Measurements from ENCODE around the gene DCLRE1C. TPM values are rescaled to one million over a fixed set of nuclear protein-coding genes. Genes with fewer than 3 reads are reported as not detected.
"Not testable (repeated sequence)": the region's sequence is repeated elsewhere in the genome, so short reads cannot be mapped to it uniquely, and the experiment has no call there.

The DCLRE1C gene
- total RNA-seq, 8 experiments from 2014 or later = 7.3 to 20.8 (median 11.2) TPM

DNA sequence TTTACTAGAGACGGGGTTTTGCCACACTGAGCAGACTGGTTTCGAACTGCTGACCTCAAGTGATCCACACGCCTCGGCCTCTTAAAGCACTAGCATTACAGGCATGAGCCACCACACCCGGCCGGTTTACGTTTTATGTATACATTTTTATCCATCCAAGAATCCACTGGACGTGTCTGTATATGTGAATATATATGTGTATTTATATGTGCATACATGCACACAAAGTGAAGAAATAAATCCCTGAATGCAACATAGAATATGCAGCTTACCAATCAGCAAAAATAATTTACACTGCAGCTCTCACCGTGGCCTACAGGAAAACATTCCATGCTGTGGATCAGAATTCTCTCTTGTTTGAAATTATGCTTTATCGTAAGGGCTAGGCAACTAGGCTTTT lies 23.3 kb downstream of the DCLRE1C start:
- no peak overlapping the region for H3K4me3 ChIP-seq
- 4 to 100% (median 91%) methylated on average over 1 to 9 of the region's 10 CpGs; no CpG with 5 or more reads in 1 of the 10 experiments for WGBS, 10 experiments
- peak in 4 of 8 experiments; percentile 26 to 95 (median 56) for ATAC-seq (replicated peaks in 6 of 8)
- in situ Hi-C loops (cut with MboI; ENCODE audit: low pct_unique_long_range_greater_than_20kb in 2 of 9, low sequenced_read_pairs in 9 of 9, unreplicated experiment in 9 of 9) = no loop called here
- no peak overlapping the region for H3K27ac ChIP-seq
- H3K4me1 ChIP-seq (replicated peaks in 1 of 2) = no peaks in the 10 kb centered on the region

DNA sequence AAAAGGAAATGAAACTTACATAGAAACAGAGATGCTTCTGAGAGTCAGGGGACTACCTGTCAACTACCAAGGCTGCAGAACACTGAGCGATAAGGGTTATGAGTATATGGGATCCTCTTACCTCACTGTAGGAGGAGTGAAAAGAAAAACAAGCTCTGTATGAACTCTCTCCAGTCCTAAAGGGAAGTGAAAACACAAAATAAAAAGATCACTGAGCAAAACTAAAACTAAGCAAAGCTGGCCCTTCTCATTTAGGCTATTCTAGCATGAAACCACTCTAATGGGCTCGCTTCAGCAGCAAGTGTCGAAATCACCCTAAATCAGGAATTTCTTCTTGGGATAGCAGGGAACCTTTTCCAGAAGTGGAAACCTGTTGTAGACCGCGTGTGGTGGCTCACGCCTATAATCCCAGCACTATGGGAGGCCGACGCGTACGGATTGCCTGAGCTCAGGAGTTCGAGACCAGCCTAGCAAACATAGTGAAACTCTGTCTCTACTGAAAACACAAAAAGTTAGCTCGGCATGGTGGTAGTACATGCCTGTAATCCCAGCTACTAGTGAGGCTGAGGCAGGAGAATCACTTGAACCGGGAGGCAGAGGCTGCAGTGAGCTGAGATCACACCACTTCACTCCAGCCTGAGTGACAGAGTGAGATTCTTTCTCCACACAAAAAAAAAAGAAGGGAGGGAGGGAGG lies 27.0 kb downstream of the DCLRE1C start:
- no peaks in the 10 kb centered on the region for H3K4me1 ChIP-seq (replicated peaks in 1 of 2)
- H3K27ac ChIP-seq = no peak overlapping the region
- in situ Hi-C loops (cut with MboI; ENCODE audit: low pct_unique_long_range_greater_than_20kb in 2 of 9, low sequenced_read_pairs in 9 of 9, unreplicated experiment in 9 of 9) = no loop called here
- H3K4me3 ChIP-seq = no peak overlapping the region
- 44 to 100% (median 93%) methylated on average over 1 to 11 of the region's 13 CpGs; no CpG with 5 or more reads in 1 of the 10 experiments for WGBS, 10 experiments
- no peak for ATAC-seq (replicated peaks in 6 of 8)

DNA sequence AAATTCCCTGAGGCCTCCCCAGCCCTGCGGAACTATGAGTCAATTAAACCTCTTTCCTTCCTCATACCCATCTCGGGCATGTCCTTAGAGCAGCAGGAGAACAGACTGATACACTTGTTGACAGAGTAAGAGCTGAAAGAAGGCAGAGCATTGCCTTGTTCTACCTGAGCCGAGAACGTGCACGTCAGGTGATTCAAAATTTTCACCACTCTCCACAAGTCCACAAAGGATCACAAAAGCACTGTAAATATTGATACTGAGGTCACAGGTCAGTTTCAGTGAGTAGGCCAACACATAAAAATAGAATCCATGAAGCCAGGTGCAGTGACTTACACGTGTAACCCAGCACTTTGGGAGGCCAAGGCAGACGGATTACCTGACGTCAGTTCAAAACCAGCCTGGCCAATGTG lies 27.8 kb downstream of the DCLRE1C start:
- ATAC-seq (replicated peaks in 6 of 8) = no peak
- 92 to 100% (median 100%) methylated on average over 2 to 8 of the region's 8 CpGs; no CpG with 5 or more reads in 4 of the 10 experiments for WGBS, 10 experiments
- Histone ChIP-seq H3K4me1 (replicated peaks in 1 of 2) (no peaks in the 10 kb centered on the region), H3K27ac (no peak overlapping the region), H3K4me3 (no peak overlapping the region)
- in situ Hi-C loops (cut with MboI; ENCODE audit: low pct_unique_long_range_greater_than_20kb in 2 of 9, low sequenced_read_pairs in 9 of 9, unreplicated experiment in 9 of 9) = no loop called here

DNA sequence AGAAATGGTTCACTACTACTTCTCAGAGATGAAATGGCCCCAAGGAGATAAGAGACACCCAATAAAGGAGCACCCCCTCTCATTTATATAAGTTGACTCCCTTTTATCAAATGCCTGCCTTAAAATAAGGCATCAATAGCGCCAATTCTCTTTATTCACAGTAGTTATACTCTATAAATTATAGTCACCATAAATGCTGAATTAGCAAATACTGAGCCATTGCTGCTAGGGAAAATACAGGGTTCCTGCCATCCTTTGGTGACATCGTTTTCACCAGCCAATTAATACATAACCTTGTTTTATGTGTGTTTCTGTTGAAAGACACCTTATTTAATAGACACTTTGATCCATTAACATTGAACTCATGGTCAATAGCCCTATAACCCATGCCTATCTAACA lies 28.6 kb downstream of the DCLRE1C start:
- H3K4me3 ChIP-seq = no peak overlapping the region
- 86 to 100% (median 100%) methylated on average over 1 to 2 of the region's 2 CpGs; no CpG with 5 or more reads in 1 of the 10 experiments for WGBS, 10 experiments
- in situ Hi-C loops (cut with MboI; ENCODE audit: low pct_unique_long_range_greater_than_20kb in 2 of 9, low sequenced_read_pairs in 9 of 9, unreplicated experiment in 9 of 9) = no loop called here
- no peak for ATAC-seq (replicated peaks in 6 of 8)
- H3K4me1 ChIP-seq (replicated peaks in 1 of 2) = no peaks in the 10 kb centered on the region
- no peak overlapping the region for H3K27ac ChIP-seq

DNA sequence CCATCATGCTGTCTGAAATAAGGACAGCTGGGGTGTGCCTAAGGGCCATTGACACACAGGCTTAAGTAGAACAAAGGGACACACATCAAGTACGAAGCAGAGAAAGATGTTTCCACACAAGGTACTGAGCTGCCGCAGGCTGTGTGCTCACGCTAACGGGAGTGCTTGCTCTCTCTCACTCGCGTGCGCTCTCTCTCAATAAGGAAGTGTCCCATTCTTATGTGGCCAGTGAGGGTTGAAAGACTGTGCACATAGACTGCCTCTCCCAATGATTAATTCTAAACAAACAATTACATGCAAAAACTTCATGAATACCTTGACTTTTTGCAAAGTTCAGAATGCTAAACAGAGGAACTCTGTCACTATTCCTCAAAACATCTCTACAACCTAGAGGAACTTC lies 29.9 kb downstream of the DCLRE1C start:
- H3K4me3 ChIP-seq = no peak overlapping the region
- H3K4me1 ChIP-seq (replicated peaks in 1 of 2) = no peaks in the 10 kb centered on the region
- in situ Hi-C loops (cut with MboI; ENCODE audit: low pct_unique_long_range_greater_than_20kb in 2 of 9, low sequenced_read_pairs in 9 of 9, unreplicated experiment in 9 of 9) = no loop called here
- 80 to 100% (median 96%) methylated on average over 1 to 7 of the region's 7 CpGs; no CpG with 5 or more reads in 4 of the 10 experiments for WGBS, 10 experiments
- H3K27ac ChIP-seq = no peak overlapping the region
- ATAC-seq (replicated peaks in 6 of 8) = peak in 3 of 8 experiments; percentile 15 to 73 (median 57)

DNA sequence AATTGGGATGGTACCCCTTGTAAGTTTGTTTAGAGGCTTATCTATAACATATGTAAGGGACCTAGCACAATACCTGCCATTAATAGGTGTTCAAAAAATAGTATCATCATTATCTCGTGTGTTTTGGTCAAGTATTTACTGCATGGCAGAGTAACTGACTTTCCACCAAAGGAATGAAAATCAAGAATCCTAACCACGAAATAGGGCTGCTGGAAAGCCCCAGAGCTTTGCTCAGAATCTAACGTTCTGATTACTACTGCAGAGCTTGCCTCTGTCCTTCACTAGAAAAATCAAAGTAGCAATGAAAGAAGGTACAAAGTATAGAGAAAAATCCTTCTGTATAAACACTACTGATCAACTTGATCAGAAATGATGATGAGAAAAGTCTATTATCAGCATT lies 34.9 kb downstream of the DCLRE1C start:
- no peak for ATAC-seq (replicated peaks in 6 of 8)
- in situ Hi-C loops (cut with MboI; ENCODE audit: low pct_unique_long_range_greater_than_20kb in 2 of 9, low sequenced_read_pairs in 9 of 9, unreplicated experiment in 9 of 9) = no loop called here
- no peaks in the 10 kb centered on the region for H3K4me1 ChIP-seq (replicated peaks in 1 of 2)
- 42 to 100% (median 86%) methylated on average over 1 to 3 of the region's 3 CpGs; no CpG with 5 or more reads in 1 of the 10 experiments for WGBS, 10 experiments
- H3K27ac ChIP-seq = no peak overlapping the region
- no peak overlapping the region for H3K4me3 ChIP-seq

DNA sequence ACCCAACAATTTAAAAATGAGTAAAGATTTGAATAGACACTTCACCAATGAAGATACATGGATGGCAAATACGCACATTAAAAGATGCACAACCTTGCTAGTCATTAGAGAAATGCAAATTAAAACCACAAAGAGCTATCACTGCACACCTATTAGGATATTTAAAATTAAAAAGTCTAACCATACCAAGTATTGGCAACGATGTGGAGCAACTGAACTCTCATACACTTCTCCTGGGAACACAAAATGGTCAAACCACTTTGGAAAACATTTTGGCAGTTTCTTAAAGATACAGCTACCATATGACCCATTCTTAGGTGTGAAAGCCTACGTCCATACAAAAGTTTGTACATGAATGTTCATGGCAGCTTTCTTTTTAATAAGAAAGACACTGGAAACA lies 36.1 kb downstream of the DCLRE1C start:
- Histone ChIP-seq H3K4me1 (replicated peaks in 1 of 2) (no peaks in the 10 kb centered on the region), H3K27ac (no peak overlapping the region), H3K4me3 (no peak overlapping the region)
- no peak for ATAC-seq (replicated peaks in 6 of 8)
- 89 to 100% (median 97%) methylated on average over 1 to 3 of the region's 3 CpGs; no CpG with 5 or more reads in 1 of the 10 experiments for WGBS, 10 experiments
- in situ Hi-C loops (cut with MboI; ENCODE audit: low pct_unique_long_range_greater_than_20kb in 2 of 9, low sequenced_read_pairs in 9 of 9, unreplicated experiment in 9 of 9) = no loop called here

DNA sequence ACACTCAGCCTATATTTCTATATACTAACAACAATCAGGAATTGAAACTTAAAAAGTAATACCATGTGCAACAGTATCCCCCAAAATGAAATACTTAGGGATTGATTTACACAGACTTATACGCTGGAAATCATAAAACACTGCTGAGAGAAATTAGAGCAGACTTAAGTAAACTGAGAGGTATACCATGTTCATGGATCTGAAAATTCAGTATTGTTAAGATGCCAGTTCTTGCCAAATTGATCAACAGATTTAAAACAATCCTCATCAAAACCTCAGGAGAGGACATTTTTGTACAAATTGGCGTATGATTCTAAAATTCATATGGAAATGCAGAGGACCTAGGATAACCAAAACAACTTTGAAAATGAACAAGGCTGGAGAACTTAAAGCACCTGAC lies 37.3 kb downstream of the DCLRE1C start:
- in situ Hi-C loops (cut with MboI; ENCODE audit: low pct_unique_long_range_greater_than_20kb in 2 of 9, low sequenced_read_pairs in 9 of 9, unreplicated experiment in 9 of 9) = no loop called here
- H3K4me1 ChIP-seq (replicated peaks in 1 of 2) = no peaks in the 10 kb centered on the region
- H3K4me3 ChIP-seq = no peak overlapping the region
- 90 to 100% (median 100%) methylated on average over 2 of the region's 2 CpGs; no CpG with 5 or more reads in 2 of the 10 experiments for whole genome bisulfite sequencing, 10 experiments
- no peak overlapping the region for H3K27ac ChIP-seq
- ATAC-seq (replicated peaks in 6 of 8) = no peak

DNA sequence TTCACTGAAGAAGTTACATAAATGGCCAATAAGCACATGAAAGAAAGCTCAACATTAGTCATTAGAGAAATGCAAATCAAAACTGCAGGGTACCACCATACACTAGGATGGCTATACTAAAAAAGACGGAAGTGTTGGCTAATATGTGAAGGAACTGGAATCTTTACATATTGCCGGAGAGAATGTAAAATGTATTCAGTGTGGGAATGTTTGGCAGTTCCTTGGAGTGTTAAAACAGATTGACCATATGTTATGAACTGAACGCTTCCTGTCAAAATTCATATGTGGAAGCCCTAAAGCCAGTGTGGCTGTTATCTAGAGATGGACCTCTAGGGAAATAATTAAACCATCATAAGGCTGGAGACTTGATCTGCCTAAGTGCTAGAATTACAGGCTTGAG lies 42.1 kb downstream of the DCLRE1C start:
- no peak overlapping the region for H3K27ac ChIP-seq
- no peaks in the 10 kb centered on the region for H3K4me1 ChIP-seq (replicated peaks in 1 of 2)
- WGBS, 10 experiments = 59 to 100% (median 95%) methylated on average over 1 to 3 of the region's 3 CpGs; no CpG with 5 or more reads in 1 of the 10 experiments
- in situ Hi-C loops (cut with MboI; ENCODE audit: low pct_unique_long_range_greater_than_20kb in 2 of 9, low sequenced_read_pairs in 9 of 9, unreplicated experiment in 9 of 9) = no loop called here
- peak in 1 of 8 experiments; percentile 26 for ATAC-seq (replicated peaks in 6 of 8)
- no peak overlapping the region for H3K4me3 ChIP-seq

DNA sequence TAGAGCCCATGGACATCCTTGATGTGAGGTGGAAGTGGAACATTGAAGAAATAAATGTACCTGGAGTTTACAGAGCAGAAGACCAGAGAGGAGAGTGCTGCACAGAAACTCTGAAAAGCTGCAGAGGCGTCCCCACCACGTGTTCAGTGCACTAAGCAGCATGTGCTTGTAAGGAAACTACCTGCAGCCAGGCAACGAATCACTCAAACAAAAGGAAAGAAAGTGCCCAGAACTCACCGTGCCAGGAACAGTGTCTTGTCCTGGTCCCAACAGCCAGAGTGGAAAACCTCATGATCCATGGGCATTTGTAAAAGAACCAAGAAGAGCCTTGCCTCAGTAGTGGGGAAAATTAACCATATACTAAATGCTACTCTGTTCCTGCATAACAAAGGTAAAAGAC lies 42.9 kb downstream of the DCLRE1C start:
- H3K27ac ChIP-seq = no peak overlapping the region
- no peak for ATAC-seq (replicated peaks in 6 of 8)
- H3K4me3 ChIP-seq = no peak overlapping the region
- in situ Hi-C loops (cut with MboI; ENCODE audit: low pct_unique_long_range_greater_than_20kb in 2 of 9, low sequenced_read_pairs in 9 of 9, unreplicated experiment in 9 of 9) = no loop called here
- 80 to 100% (median 93%) methylated on average over 1 to 4 of the region's 4 CpGs; no CpG with 5 or more reads in 1 of the 10 experiments for WGBS, 10 experiments
- no peaks in the 10 kb centered on the region for H3K4me1 ChIP-seq (replicated peaks in 1 of 2)

DNA sequence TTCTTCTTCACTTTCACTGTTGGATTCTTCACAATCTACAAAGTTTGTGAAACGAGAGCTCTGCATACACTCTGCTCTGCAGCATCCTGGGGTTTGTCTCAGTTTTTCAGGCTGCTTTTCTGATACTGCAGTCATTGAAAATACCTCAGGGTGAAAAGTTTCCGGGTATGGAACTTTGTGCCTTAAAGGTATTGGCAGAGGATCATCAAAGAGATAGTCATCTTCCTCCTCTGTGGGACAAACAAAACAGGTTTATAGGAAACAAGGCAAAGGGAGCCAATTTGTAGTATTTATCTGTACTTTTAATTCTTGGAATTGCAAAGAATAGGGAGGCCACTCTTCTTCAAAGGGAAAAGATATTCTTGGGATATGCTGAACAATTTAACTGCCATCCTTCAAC lies 44.8 kb downstream of the DCLRE1C start:
- WGBS, 10 experiments = 80 to 100% (median 98%) methylated on average over 1 to 2 of the region's 2 CpGs; no CpG with 5 or more reads in 2 of the 10 experiments
- Histone ChIP-seq H3K27ac (no peak overlapping the region), H3K4me3 (no peak overlapping the region), H3K4me1 (replicated peaks in 1 of 2) (no peaks in the 10 kb centered on the region)
- no peak for ATAC-seq (replicated peaks in 6 of 8)
- in situ Hi-C loops (cut with MboI; ENCODE audit: low pct_unique_long_range_greater_than_20kb in 2 of 9, low sequenced_read_pairs in 9 of 9, unreplicated experiment in 9 of 9) = no loop called here

DNA sequence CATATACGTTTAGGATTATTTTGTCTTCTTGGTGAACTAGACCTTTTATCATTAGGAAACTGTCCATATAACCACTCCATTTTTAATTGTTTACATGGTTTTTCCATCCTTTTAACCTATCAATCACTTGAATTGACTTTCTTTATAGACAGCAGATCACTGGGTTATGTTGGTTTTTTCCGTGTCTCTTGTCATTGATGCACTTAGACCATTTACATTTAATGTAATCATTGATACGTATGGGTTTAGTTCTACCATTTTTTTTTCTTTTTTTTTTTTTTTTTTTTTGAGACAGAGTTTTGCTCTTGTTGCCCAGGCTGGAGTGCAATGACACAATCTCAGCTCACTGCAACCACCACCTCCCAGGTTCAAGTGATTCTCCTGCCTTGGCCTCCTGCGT lies 46.3 kb downstream of the DCLRE1C start:
- 93 to 100% (median 98%) methylated on average over 1 to 4 of the region's 4 CpGs; no CpG with 5 or more reads in 1 of the 10 experiments for WGBS, 10 experiments
- H3K4me1 ChIP-seq (replicated peaks in 1 of 2); ATAC-seq (replicated peaks in 6 of 8); H3K4me3 ChIP-seq; in situ Hi-C loops (cut with MboI; ENCODE audit: low pct_unique_long_range_greater_than_20kb in 2 of 9, low sequenced_read_pairs in 9 of 9, unreplicated experiment in 9 of 9); H3K27ac ChIP-seq: not testable (repeated sequence)

DNA sequence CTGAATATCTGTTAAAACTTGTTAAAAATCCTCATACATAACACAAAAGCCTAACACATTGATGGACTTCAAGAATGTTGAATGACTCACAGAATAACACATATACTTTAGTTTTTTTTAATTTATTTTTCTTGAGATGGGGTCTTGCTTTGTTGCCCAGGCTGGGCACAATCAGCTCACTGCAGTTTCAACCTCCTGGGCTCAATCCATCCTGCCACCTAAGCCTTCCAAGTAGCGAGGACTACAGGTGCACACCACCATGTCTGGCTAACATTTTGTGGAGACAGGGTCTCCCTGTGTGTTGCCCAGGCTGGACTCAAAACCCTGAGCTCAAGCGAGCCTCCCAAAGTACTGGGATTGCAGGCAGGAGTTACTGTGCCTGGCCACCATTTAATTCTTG lies 47.1 kb downstream of the DCLRE1C start:
- no peak overlapping the region for H3K27ac ChIP-seq
- in situ Hi-C loops (cut with MboI; ENCODE audit: low pct_unique_long_range_greater_than_20kb in 2 of 9, low sequenced_read_pairs in 9 of 9, unreplicated experiment in 9 of 9) = no loop called here
- 75 to 100% (median 100%) methylated on average over 1 to 2 of the region's 2 CpGs; no CpG with 5 or more reads in 4 of the 10 experiments for WGBS, 10 experiments

DNA sequence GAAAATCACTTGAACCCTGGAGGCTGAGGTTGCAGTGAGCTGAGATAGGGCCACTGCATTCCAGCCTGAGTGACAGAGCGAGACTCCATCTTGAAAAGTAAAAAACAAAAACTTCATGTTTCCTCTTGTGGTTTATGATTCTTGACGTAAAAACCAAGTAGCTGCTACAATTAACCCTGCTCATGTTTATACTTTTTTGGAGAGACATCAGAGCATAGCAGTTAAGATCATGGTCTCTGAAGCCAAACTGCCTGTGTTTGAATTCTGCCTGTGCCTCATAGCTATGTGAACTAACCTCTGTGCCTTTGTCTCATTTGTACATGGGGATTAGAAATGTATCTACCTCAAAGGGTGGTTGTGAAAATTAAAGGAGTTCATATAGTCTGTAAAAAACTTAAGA lies 48.0 kb downstream of the DCLRE1C start:
- in situ Hi-C loops (cut with MboI; ENCODE audit: low pct_unique_long_range_greater_than_20kb in 2 of 9, low sequenced_read_pairs in 9 of 9, unreplicated experiment in 9 of 9) = no loop called here
- 80 to 100% (median 100%) methylated on average over 1 to 2 of the region's 2 CpGs; no CpG with 5 or more reads in 1 of the 10 experiments for WGBS, 10 experiments
- ATAC-seq (replicated peaks in 6 of 8) = no peak
- Histone ChIP-seq H3K4me3 (no peak overlapping the region), H3K27ac (no peak overlapping the region), H3K4me1 (replicated peaks in 1 of 2) (no peaks in the 10 kb centered on the region)

More for the DNA sequence above, 47.1 kb downstream of the DCLRE1C start:
- Histone ChIP-seq H3K4me3 (no peak overlapping the region), H3K4me1 (replicated peaks in 1 of 2) (no peaks in the 10 kb centered on the region)
- ATAC-seq (replicated peaks in 6 of 8) = no peak

Measured in motor neuron (in vitro differentiated cells).